Adrenal gland (tissue), 5 donors: ENCODE results near the gene FAM53B.
A peak's percentile ranks its signal among the peaks of the same experiment; 100 is the strongest.

Experiments
- POLR2A ChIP-seq, 2 donors: fragments of 450-650 bp; IDR thresholded peaks; one replicate each; pipeline ENCODE4 v1.6.1; 2017; ENCODE audit warnings: antibody characterized with exemption in 2 of 2, mild to moderate bottlenecking in 2 of 2, moderate library complexity in 1 of 2
- TF ChIP-seq, protein P1 (sequence below), 6 experiments: fragments of 450-650 bp in 4 of 6; fragments of 200-600 bp in 2 of 6; sonication (generic) in 1 of 6; IDR thresholded peaks; 1 replicate in 5 of 6; 2 replicates in 1 of 6; pipeline versions ENCODE4 v1.5.1 to v1.8.0; 2016 to 2021; ENCODE audit warnings: antibody characterized with exemption in 6 of 6, mild to moderate bottlenecking in 2 of 6, moderate library complexity in 1 of 6
- donor health status: DM: no; HTN: no; CAD: no.

DNA sequence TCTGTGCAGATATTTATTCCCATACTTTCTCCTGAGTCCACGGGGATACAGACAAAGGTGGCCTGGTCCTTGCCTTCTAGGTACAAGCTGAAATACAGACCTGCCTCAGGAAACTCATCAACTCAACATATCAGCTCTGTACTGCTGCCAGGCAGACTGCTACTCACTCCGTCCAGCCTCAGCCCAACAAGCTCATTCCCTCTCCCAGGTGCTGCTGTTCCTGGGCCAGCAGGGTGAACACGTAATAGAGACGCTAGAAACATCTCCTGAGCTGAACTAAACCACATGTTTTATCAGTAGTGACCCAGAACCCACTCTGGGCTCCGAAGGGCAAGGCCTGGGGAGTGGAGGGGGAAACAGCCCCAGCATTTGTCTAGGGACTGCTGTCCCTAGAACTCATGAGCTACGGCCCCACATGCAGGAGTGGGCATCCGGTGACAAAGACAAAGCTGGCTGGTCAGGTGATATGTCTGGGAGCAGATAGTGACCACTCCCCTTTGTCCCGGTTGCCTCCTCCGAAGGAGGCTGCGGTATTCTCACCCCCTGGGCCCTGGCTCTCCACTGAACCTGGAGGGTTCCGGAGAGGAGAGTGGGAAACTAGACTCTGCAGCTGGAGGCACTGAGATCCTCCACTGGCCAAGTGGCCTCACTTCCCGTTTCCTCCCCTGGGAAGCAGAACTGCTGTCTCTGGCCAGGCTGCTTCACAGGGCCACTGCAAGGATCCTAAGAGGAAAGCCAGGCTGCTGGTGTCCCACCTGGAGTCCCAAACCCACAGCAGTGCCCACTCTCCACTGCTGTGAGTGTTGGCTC lies 116.1 kb downstream of the FAM53B start:
- no peak for TF ChIP-seq POLR2A (IDR thresholded peaks at IDR 0.05)
- TF ChIP-seq, protein P1, sequence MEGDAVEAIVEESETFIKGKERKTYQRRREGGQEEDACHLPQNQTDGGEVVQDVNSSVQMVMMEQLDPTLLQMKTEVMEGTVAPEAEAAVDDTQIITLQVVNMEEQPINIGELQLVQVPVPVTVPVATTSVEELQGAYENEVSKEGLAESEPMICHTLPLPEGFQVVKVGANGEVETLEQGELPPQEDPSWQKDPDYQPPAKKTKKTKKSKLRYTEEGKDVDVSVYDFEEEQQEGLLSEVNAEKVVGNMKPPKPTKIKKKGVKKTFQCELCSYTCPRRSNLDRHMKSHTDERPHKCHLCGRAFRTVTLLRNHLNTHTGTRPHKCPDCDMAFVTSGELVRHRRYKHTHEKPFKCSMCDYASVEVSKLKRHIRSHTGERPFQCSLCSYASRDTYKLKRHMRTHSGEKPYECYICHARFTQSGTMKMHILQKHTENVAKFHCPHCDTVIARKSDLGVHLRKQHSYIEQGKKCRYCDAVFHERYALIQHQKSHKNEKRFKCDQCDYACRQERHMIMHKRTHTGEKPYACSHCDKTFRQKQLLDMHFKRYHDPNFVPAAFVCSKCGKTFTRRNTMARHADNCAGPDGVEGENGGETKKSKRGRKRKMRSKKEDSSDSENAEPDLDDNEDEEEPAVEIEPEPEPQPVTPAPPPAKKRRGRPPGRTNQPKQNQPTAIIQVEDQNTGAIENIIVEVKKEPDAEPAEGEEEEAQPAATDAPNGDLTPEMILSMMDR (IDR thresholded peaks at IDR 0.05): peak in 1 of 6 experiments; percentile 4
